ENCODE results near the gene ZNF341.

DNA sequence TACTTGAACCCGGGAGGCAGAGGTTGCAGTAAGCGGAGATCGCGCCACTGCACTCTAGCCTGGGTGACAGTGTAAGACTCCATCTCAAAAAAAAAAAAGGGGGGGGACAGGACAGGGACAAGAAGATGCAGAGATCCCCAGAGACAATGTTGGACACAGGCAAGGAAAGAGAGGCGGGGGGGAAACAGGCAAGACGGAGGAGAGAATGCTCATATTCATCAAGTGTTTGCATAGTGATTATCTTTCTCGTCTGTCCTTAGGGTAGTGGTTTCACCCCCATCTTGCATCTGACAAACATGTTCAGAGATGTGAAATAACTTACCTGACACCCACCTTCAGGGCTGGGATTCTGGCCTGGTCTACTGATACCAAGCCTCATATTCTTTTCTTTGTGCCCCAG, 108.4 kb downstream of the ZNF341 start:
- TF ChIP-seq, protein P1, sequence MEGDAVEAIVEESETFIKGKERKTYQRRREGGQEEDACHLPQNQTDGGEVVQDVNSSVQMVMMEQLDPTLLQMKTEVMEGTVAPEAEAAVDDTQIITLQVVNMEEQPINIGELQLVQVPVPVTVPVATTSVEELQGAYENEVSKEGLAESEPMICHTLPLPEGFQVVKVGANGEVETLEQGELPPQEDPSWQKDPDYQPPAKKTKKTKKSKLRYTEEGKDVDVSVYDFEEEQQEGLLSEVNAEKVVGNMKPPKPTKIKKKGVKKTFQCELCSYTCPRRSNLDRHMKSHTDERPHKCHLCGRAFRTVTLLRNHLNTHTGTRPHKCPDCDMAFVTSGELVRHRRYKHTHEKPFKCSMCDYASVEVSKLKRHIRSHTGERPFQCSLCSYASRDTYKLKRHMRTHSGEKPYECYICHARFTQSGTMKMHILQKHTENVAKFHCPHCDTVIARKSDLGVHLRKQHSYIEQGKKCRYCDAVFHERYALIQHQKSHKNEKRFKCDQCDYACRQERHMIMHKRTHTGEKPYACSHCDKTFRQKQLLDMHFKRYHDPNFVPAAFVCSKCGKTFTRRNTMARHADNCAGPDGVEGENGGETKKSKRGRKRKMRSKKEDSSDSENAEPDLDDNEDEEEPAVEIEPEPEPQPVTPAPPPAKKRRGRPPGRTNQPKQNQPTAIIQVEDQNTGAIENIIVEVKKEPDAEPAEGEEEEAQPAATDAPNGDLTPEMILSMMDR (IDR thresholded peaks at IDR 0.05; ENCODE audit: low read depth, low read length): no peak
- TF ChIP-seq EZH2phosphoT487 (IDR thresholded peaks at IDR 0.05; ENCODE audit: low read depth): no peak
